H1 (cell line): ENCODE results near the gene QSER1. TPM values are rescaled to one million over a fixed set of nuclear protein-coding genes. Genes with fewer than 3 reads are reported as not detected.
"Not testable (repeated sequence)": the region's sequence is repeated elsewhere in the genome, so short reads cannot be mapped to it uniquely, and the experiment has no call there.

Source experiments
- CTCF ChIA-PET: fragments of 300-600 bp; sonication (Branson Sonifier 250); formaldehyde crosslinking; loops from one replicate; lab custom pipeline; 2021; ENCODE audit not compliant: partially characterized antibody; lab: Charles Lee
- POLR2A ChIA-PET: fragments of 300-600 bp; sonication (Branson Sonifier 250); formaldehyde crosslinking; loops from one replicate; lab custom pipeline; 2021; ENCODE audit warnings: inconsistent platforms; ENCODE audit not compliant: partially characterized antibody; lab: Charles Lee
- DNase-seq, 2 experiments: peaks; one replicate each; pipeline versions ENCODE4 v3.0.0 to v3.0.0-alpha.2; 2010 to 2022; ENCODE audit warnings: low spot score in 2 of 2, low read depth in 1 of 2, mixed read lengths in 1 of 2
- FAIRE-seq: peaks from 2 replicates; lab custom pipeline; 2011; peaks lifted over from hg19 to GRCh38; lab: Jason Lieb, UNC
- H2AFZ ChIP-seq: 2 replicates; pipeline ENCODE4 v1.8.1; 2012; ENCODE audit warnings: low read length, inconsistent platforms
- H2AK5ac ChIP-seq: 2 replicates; pipeline ENCODE4 v1.6.1; 2013; ENCODE audit warnings: low read depth, low read length
- H2BK120ac ChIP-seq: replicated peaks from 2 replicates; pipeline ENCODE3; 2013; ENCODE audit warnings: low read depth, low read length, inconsistent platforms
- H2BK12ac ChIP-seq: 2 replicates; pipeline ENCODE4 v1.6.1; 2013; ENCODE audit warnings: low read depth, low read length
- H2BK15ac ChIP-seq: 2 replicates; pipeline ENCODE4 v1.6.1; 2013; ENCODE audit warnings: low read length
- H2BK20ac ChIP-seq: 2 replicates; pipeline ENCODE4 v1.6.1; 2013; ENCODE audit warnings: low read length
- H2BK5ac ChIP-seq: 2 replicates; pipeline ENCODE4 v1.6.1; 2013; ENCODE audit warnings: low read depth, low read length
- H3K14ac ChIP-seq: 2 replicates; pipeline ENCODE4 v1.6.1; 2013; ENCODE audit warnings: inconsistent platforms; ENCODE audit not compliant: insufficient read length
- H3K18ac ChIP-seq: 2 replicates; pipeline ENCODE4 v1.6.1; 2013; ENCODE audit warnings: low read length; ENCODE audit errors: extremely low read depth
- H3K23ac ChIP-seq: 2 replicates; pipeline ENCODE4 v1.6.1; 2013; ENCODE audit warnings: inconsistent platforms; ENCODE audit not compliant: insufficient read length
- H3K23me2 ChIP-seq: 2 replicates; pipeline ENCODE4 v1.6.1; 2013; ENCODE audit warnings: low read depth, low read length
- H3K27ac ChIP-seq: 2 replicates; pipeline ENCODE4 v1.6.1; 2011; ENCODE audit warnings: low read depth, low read length, inconsistent platforms
- H3K27me3 ChIP-seq, 4 experiments: replicated peaks in 1 of 4; 1 replicate in 1 of 4; 2 replicates in 3 of 4; pipeline versions ENCODE4 v1.6.1 to v1.8.1; 2011 to 2013; ENCODE audit warnings: low read length in 3 of 4, mild to moderate bottlenecking in 3 of 4, inconsistent platforms in 2 of 4, mixed read lengths in 2 of 4, moderate library complexity in 1 of 4; ENCODE audit not compliant: control insufficient read depth in 3 of 4, insufficient read depth in 3 of 4; ENCODE audit errors: extremely low read depth in 1 of 4
- H3K36me3 ChIP-seq, 4 experiments: 2 replicates each; pipeline versions ENCODE4 v1.6.1 to v1.8.1; 2011 to 2013; ENCODE audit warnings: mild to moderate bottlenecking in 4 of 4, low read length in 3 of 4, moderate library complexity in 2 of 4, control low read depth in 1 of 4, inconsistent platforms in 1 of 4; ENCODE audit not compliant: insufficient read depth in 4 of 4, control insufficient read depth in 2 of 4
- H3K4ac ChIP-seq: replicated peaks from 2 replicates; pipeline ENCODE3; 2013; ENCODE audit warnings: low read length, low read depth, mixed read lengths, inconsistent platforms; ENCODE audit not compliant: insufficient read length
- H3K4me1 ChIP-seq, 4 experiments: replicated peaks in 1 of 4; 1 replicate in 1 of 4; 2 replicates in 3 of 4; pipeline versions ENCODE4 v1.6.1 to v1.8.1; 2011 to 2013; ENCODE audit warnings: low read length in 3 of 4, inconsistent platforms in 2 of 4, mixed read lengths in 1 of 4; ENCODE audit not compliant: insufficient read depth in 4 of 4, control insufficient read depth in 3 of 4
- H3K4me2 ChIP-seq, 2 experiments: 2 replicates each; pipeline versions ENCODE4 v1.6.1 to v1.8.1; 2011 to 2013; ENCODE audit warnings: low read depth in 2 of 2, low read length in 2 of 2, control low read depth in 1 of 2, inconsistent platforms in 1 of 2, mild to moderate bottlenecking in 1 of 2; ENCODE audit not compliant: insufficient read depth in 1 of 2
- H3K4me3 ChIP-seq, 4 experiments: fragments of 200-600, 300-600 bp in 1 of 4; sonication (generic), shearing (Covaris generic), sonication (Bioruptor Twin) in 1 of 4; 2 replicates each; pipeline versions ENCODE4 v1.5.1 to v1.8.1; 2011 to 2016; ENCODE audit warnings: low read length in 4 of 4, low read depth in 3 of 4, control low read depth in 2 of 4, inconsistent platforms in 2 of 4, mild to moderate bottlenecking in 2 of 4, mixed read lengths in 1 of 4, moderate library complexity in 1 of 4; ENCODE audit not compliant: insufficient read depth in 2 of 4; ENCODE audit errors: extremely low read depth in 1 of 4
- H3K56ac ChIP-seq: replicated peaks from 2 replicates; pipeline ENCODE3; 2013; ENCODE audit warnings: low read depth, mild to moderate bottlenecking, mixed read lengths, low read length, inconsistent platforms; ENCODE audit not compliant: insufficient read length
- H3K79me1 ChIP-seq: 2 replicates; pipeline ENCODE4 v1.6.1; 2013; ENCODE audit warnings: low read depth, low read length, control low read depth
- H3K79me2 ChIP-seq, 2 experiments: 2 replicates each; pipeline versions ENCODE4 v1.6.1 to v1.8.1; 2012 to 2013; ENCODE audit warnings: low read length in 2 of 2, mild to moderate bottlenecking in 2 of 2, inconsistent platforms in 1 of 2; ENCODE audit not compliant: insufficient read depth in 2 of 2, control insufficient read depth in 1 of 2
- H3K9ac ChIP-seq, 4 experiments: replicated peaks in 1 of 4; 1 replicate in 1 of 4; 2 replicates in 3 of 4; pipeline versions ENCODE4 v1.6.1 to v1.8.1; 2011 to 2013; ENCODE audit warnings: low read depth in 3 of 4, low read length in 3 of 4, control low read depth in 2 of 4, mild to moderate bottlenecking in 2 of 4, moderate library complexity in 2 of 4, inconsistent platforms in 1 of 4; ENCODE audit errors: extremely low read depth in 1 of 4
- H3K9me3 ChIP-seq, 2 experiments: 2 replicates each; pipeline versions ENCODE4 v1.6.1 to v1.8.1; 2012 to 2013; ENCODE audit warnings: mild to moderate bottlenecking in 2 of 2, moderate library complexity in 2 of 2, control low read depth in 1 of 2, inconsistent platforms in 1 of 2, low read depth in 1 of 2, low read length in 1 of 2, mixed read lengths in 1 of 2; ENCODE audit not compliant: insufficient read depth in 2 of 2
- H4K20me1 ChIP-seq, 2 experiments: replicated peaks in 1 of 2; 2 replicates each; pipeline versions ENCODE3 to v1.8.1; 2011 to 2013; ENCODE audit warnings: inconsistent platforms in 2 of 2, low read length in 2 of 2, mild to moderate bottlenecking in 1 of 2; ENCODE audit not compliant: insufficient read depth in 2 of 2, control insufficient read depth in 1 of 2
- H4K5ac ChIP-seq: 2 replicates; pipeline ENCODE4 v1.6.1; 2013; ENCODE audit warnings: low read length, low read depth, mixed read lengths, inconsistent platforms; ENCODE audit not compliant: insufficient read length
- H4K8ac ChIP-seq: 2 replicates; pipeline ENCODE4 v1.8.0; 2013; ENCODE audit warnings: mild to moderate bottlenecking, moderate library complexity, low read length, inconsistent platforms; ENCODE audit not compliant: insufficient read depth; ENCODE audit errors: extremely low read depth
- H4K91ac ChIP-seq: replicated peaks from 2 replicates; pipeline ENCODE3; 2013; ENCODE audit warnings: low read length, mixed read lengths, inconsistent platforms; ENCODE audit not compliant: insufficient read length
- WGBS, 2 experiments: shearing (Covaris generic) in 1 of 2; methylation state at CpG; one replicate each; pipeline versions ENCODE4 v1.1.6 to v1.1.7; 2013 to 2015; ENCODE audit warnings: low lambda C conversion rate in 2 of 2, mixed read lengths in 2 of 2, inconsistent platforms in 1 of 2, low coverage in 1 of 2, missing lambda C conversion rate in 1 of 2; ENCODE audit not compliant: insufficient replicate concordance in 2 of 2, insufficient coverage in 1 of 2, insufficient read length in 1 of 2; ENCODE audit errors: extremely low coverage in 1 of 2, missing lambda C conversion rate in 1 of 2; 5-methylcytosine and 5-hydroxymethylcytosine counted together
- polyA plus RNA-seq, 7 experiments: library from polyadenylated mRNA; depleted of rRNA in 3 of 7; stranded (reverse) in 5 of 7; unstranded in 2 of 7; fragments of >200 nt in 5 of 7; fragments of 200-250 nt in 2 of 7; gene quantifications; 1 replicate in 5 of 7; 2 replicates in 1 of 7; 4 replicates in 1 of 7; pipeline versions ENCODE4 v1.2.1 to v1.2.3, GENCODE V29; 2011 to 2013; ENCODE audit warnings: missing spikeins in 2 of 7, mixed read lengths in 2 of 7
- small RNA-seq: library from polyadenylated mRNA; stranded (forward); fragments of <200 nt; extraction: miRNeasy Mini kit (QIAGEN cat#:217004); gene quantifications from one replicate; pipeline ENCODE3, GENCODE V24; 2013; ENCODE audit not compliant: insufficient read depth
- total RNA-seq: library from RNA; stranded (reverse); fragmentation: NEBNext Ultra II Directional; extraction: Animal tissue kit (Norgen Biotek cat#: 25700); gene quantifications from 2 replicates; pipeline ENCODE4 v1.2.1, GENCODE V29; 2021

Gene QSER1
- total and polyA plus RNA-seq, 2 of the 8 experiments (the other 6 are each of a cell fraction or from before 2014, with no cell fraction given) = 29.3 to 117 TPM

DNA sequence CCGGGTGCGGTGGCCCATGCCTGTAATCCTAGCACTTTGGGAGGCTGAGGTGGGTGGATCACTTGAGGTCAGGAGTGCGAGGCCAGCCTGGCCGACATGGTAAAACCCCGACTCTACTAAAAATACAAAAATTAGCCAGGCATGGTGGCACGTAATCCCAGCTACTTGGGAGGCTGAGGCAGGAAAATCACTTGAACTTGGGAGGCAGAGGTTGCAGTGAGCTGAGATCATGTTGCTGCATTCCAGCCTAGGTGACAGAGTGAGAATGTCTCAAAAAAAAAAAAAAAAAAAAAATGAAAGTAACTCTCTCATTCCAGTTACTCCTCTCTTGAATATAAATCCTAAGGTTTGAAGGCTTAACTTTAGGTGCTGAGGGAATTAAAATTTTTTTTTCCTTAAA, 136.6 kb downstream of the QSER1 start:
- H3K27me3 ChIP-seq, H3K4me1 ChIP-seq, H3K23ac ChIP-seq, H3K56ac ChIP-seq, H2BK12ac ChIP-seq, H2AFZ ChIP-seq, H2AK5ac ChIP-seq, H2BK5ac ChIP-seq, H3K9me3 ChIP-seq, H3K4me3 ChIP-seq, H3K4me2 ChIP-seq, H3K79me1 ChIP-seq, H4K20me1 ChIP-seq, H4K5ac ChIP-seq, H3K27ac ChIP-seq, H3K79me2 ChIP-seq, H3K36me3 ChIP-seq, H4K91ac ChIP-seq, FAIRE-seq, H3K23me2 ChIP-seq, H3K9ac ChIP-seq, H3K14ac ChIP-seq, H3K18ac ChIP-seq, DNase-seq, H4K8ac ChIP-seq, H3K4ac ChIP-seq, H2BK120ac ChIP-seq, H2BK20ac ChIP-seq, H2BK15ac ChIP-seq: not testable (repeated sequence)
- CTCF ChIA-PET = interaction anchor here (0.5 to 1.3 kb wide), 5 partner anchors 13 to 791 kb away, joined by 3 to 4 read pairs (median 3); partner anchors contain the start of gene DEPDC7
- POLR2A ChIA-PET = interaction anchor here (1.1 to 1.6 kb wide), 2 partner anchors 10 to 13 kb away, joined by 4 to 5 read pairs; partner anchors contain the start of genes DEPDC7 and TCP11L1
- 89% methylated on average over 6 of the region's 6 CpGs; no CpG with 5 or more reads in 1 of the 2 experiments for WGBS, 2 experiments

Small RNA genes lying within 50 kb of the gene (small RNA-seq; reads per million reads assigned to genes)
- not detected for gene RF00019

Other genes starting within 250 kb of the QSER1 start
- not detected in 2 replicates for gene CCDC73, start 98.1 kb upstream of the QSER1 start, total RNA-seq
- not detected in 2 replicates for gene CCDC73, start 98.1 kb upstream of the QSER1 start, polyA plus RNA-seq (2011; rRNA removed)
- gene PRRG4, start 62.9 kb upstream of the QSER1 start, total RNA-seq = 1.3 and 1.7 TPM in 2 replicates
- gene PRRG4, start 62.9 kb upstream of the QSER1 start, polyA plus RNA-seq (2011; rRNA removed) = 0.50 and 0.65 TPM in 2 replicates
- 6.3 and 7.6 TPM in 2 replicates for gene DEPDC7, start 123.1 kb downstream of the QSER1 start, total RNA-seq
- 1.4 and 3.1 TPM in 2 replicates for gene DEPDC7, start 123.1 kb downstream of the QSER1 start, polyA plus RNA-seq (2011; rRNA removed)
- gene TCP11L1, start 146.8 kb downstream of the QSER1 start, total RNA-seq = 23.1 and 24.0 TPM in 2 replicates
- gene TCP11L1, start 146.8 kb downstream of the QSER1 start, polyA plus RNA-seq (2011; rRNA removed) = 10.9 and 11.2 TPM in 2 replicates